DMS53 treated with DMSO at 0.1 percent for 48 hours (cell line): ENCODE data around the gene POLR2B.
"Not testable (repeated sequence)": the region's sequence is repeated elsewhere in the genome, so short reads cannot be mapped to it uniquely, and the experiment has no call there.

ENCODE experiments used
- DNase-seq: peaks from one replicate; lab custom pipeline; 2025; ENCODE audit not compliant: unreplicated experiment; lab: John Stamatoyannopoulos, UW

The POLR2B gene

DNA sequence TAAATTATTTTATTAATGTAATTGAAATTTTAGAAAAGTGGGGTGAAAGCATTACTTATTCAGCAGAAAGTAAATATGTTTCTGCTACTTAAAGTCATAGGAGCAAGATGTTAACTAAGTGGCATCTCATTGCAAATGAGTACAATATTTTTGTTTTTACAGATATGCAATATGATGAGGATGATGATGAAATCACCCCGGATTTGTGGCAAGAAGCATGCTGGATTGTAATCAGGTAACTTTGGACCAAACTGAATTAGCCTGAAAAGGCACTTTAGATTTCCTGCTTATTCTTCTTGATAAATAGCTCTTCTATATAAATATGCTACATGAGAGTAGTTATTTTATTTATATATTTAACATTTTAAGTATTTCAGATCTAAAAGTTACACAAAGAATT, 7.5 kb downstream of the POLR2B start:
- no peak for DNase-seq

DNA sequence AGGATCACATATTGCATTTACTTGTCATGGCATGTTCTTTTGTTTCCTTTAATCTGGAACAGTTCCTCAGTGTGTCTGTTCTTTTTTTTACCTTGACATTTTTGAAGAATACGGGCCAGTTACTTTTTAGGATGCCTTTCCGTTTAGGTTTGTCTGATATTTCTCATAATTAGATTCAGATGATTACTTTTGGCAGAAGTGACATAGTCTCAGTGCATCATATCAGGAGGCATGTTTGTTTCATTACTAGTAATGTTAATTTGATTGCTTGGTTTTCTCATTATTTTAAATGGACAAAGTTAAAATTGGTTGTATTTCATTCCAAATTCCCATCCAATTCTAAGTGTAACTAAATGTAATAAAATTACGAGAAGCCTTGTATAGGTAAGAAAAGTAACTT, 8.3 kb downstream of the POLR2B start:
- DNase-seq, result no peak

DNA sequence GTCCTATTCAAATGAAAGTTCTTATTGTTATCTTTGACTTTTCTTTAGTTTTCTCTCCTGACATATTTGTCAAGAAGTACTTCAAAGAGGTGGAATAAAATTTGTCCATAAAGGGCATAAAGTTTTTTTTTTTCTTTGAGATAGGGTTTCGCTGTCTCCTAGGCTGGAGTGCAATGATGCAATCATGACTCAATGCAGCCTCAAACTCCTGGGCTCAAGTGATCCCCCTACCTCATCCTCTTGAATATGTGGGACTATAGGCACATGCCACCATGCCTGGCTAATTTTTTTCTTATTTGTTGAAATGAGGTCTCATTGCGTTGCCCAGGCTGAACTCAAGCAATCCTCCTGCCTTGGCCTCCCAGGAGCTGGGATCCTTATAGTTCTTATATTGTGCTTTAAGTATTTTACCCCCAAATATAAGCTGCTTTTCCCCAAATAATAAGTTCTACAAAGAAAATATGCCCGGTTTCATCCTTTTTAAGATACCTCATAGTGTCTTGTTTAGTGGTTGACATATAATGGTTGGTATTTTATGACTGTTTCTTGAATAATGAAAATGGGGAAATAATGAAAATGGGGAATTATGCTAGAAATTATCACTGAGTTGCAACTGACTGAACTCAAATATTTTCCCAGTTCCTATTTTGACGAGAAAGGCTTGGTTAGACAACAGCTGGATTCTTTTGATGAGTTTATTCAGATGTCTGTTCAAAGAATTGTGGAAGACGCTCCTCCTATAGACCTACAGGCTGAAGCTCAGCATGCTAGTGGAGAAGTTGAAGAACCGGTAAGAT, 11.6 kb downstream of the POLR2B start:
- no peak for DNase-seq

DNA sequence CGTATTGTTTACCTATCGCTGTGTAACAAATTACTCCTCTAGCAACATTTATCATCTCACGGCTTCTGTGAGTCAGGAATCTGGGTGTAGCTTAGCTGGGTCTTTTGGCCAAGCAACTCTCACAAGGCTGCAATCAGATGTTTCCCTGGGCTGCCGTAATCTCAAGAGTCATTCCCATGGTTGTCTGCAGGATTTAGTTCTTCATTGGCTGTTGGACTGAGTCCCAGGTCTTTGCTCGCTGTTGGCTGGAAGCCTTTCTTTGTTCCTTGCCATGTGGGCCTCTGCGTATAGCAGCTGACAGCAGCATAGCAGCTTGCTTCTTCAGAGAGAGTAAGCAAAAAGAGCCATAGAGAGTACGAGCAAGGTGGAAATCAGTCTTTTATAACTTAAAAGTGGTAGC, 16.8 kb downstream of the POLR2B start:
- no peak for DNase-seq

DNA sequence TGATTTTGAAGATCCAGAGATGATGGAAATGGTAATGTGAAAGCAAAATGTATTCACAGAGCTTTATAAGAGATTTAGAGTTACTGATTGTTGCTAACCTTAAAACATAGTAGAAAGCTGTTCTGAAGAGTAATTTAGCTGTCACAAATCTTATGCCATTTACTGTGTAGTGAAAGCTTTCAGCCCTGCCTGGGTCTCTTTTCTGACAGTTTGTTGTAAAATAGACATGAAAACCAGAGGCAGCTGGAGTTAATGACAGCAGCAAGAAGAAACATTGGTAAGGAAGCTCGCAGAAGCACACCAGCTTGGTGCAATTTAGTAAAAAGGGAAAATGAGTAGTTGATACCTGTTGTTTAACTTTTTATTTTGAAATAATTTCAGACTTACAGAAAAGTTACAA, 21.1 kb downstream of the POLR2B start:
- no peak for DNase-seq

DNA sequence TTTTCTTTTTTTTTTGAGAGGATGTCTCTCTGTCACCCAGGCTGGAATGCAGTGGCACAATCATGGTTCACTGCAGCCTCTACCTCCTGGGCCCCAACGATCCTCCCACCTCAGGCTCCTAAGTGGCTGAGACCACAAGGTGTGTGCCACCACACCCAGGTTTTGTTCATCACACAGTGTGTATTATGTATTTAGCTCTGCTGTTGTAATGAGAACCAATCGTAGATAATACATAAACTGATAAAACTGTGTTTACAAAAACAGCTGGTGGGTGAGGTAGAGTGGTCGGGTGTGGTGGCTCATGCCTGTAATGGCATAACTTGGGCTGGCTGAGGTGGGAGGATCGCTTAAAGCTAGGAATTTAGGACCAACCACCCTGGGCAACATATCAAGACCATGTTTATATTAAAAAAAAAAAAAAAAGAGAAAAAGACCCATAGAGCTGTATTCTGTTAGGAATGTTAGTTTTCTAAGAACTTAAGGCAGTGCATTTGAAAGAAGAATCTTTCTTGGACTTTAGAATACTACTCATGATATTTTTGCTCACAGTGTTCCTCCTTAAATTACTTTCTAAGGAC, 34.9 kb downstream of the POLR2B start:
- no peak for DNase-seq

DNA sequence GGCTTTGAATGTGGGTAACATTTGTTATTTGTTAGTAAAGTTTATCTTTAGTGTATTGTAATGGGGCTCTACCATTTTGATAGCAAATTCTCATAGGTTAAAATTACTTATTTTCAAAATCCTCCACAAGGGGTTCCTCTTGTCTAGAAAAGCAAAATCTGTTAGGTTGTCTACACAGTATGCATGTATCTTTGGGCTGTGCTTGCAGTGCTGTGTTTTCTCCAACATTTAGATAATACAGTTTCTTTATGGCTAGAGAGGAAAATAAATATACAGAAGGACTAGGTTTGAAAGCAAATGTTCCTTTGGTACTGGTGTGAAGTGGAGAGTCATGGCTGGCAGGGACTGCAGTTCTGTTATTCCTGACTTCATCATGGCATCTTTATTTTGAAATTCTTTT, 40.3 kb downstream of the POLR2B start:
- no peak for DNase-seq

DNA sequence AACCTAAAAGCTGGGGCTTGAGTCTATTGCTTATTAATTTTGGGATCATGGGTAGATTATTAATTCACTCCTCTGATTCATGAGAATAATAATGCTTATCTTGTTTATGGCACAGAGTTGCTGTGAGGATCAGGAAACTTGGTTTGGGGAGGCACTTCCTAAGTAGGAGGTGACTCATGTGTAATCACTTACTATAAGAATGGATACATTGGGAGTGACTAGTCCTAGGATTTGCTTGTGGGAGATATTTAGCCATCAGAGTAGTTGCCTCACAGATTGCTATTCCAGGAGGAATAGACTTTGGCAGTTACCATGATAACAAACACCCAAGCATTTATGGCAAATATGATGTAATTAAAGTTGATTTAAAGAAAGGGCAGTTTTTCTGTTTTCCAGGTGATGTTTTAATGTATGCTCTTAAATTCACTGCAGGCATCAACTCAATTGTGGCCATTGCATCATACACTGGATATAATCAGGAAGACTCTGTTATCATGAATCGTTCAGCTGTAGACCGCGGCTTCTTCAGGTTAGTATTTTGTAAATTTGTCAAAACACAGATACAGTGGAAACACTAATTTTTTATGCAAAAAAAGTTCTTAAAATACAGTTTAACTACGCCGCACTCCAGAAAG, 41.9 kb downstream of the POLR2B start:
- DNase-seq, result no peak

DNA sequence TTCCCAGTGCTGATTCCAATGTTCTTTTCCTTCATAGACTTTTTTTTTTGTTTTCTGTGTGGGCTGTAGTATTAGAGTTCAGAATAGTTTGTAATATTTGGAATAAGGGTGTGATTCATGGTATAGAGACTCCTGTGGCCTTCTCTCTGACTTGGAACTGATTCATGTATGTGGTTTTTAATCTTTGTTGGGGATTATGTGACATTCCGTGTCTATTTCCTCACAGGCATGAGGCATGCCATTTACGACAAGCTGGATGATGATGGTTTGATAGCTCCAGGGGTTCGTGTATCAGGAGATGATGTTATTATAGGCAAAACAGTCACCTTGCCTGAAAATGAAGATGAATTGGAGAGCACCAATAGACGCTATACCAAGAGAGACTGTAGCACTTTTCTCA, 44.4 kb downstream of the POLR2B start:
- DNase-seq, result no peak

DNA sequence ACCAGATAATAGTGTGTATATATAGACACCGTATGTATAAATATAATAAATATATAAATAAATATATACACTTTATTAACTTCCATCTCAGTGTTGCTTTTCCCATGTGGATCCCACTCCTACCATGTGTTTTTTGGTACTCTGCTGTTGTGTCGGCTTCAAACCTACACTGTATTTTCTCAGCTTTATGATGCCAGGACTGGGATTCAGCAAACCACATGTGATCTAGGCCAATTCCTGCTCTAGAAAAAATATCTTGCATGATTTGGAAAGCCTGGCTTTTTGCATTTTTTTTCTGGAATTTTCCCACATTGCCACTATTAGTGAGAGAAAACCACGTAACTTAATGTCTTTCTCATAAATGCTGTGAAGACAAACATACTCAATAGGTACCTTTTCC, 55.8 kb downstream of the POLR2B start:
- DNase-seq, result no peak

DNA sequence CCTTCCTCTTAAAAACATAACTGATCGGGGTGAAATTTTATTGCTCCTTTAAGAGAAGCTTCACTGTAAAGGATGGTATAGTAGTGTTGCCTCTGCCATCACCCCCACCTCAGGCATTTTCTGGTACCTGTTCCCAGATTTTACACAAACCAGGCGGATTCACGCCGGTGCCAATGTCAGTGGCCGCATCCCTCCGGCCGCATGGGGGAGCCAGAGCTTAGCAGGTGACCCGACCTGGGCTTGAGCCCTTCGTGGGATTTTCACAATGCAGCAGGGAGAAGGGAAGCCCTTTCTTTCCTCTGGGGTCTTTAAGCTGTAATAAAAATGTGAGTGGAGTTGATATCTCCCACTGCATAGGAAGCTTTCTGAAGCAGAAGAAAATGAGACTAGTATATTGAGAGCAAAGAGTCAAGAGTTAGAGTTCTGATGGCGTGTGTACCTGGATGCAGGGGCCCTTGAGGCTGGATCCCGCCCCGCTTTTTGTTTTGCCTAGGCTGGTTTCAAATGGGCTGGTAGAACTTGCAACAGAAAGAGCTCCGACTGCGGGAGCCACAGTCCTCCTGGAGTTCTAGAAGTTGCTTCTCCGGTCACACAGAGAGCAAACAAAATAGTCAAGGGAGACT, 59.4 kb downstream of the POLR2B start:
- no peak for DNase-seq

DNA sequence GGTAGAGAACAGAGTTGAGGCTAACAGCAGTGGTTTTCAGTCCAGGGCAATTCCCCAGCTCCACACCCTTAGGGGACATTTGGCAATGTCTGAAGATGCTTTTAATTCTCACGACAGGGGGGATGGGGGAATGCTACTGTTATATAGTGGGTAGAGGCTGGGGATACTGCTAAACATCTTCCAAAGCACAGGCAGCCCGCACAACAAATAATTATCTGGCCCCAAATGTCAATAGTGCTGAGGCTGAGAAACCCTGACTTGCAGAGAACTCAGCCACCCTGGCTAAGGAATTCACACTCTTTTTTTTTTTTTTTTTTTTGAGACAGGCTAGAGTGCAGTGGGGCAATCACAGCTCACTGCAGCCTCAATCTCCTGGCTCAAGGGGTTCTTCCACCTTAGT, 60.6 kb downstream of the POLR2B start:
- DNase-seq, result no peak

DNA sequence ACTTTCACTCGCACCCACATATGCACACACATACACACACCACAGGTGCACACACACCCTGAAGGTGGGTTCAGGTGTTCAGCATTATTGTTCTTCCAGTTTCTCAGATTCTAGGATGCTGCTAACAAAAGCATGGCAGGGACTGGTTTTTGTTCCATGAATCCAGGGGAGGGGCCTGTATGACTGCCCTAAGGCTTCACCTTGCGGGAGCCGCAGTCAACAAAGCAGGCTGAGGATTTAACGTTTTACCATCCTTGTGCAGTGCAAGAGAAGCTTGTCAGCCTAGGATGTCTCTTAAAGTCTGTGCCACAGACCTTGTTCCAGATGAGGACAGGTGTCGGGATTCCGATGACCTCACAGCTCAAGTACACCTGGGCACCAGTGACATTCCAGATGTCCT, 61.8 kb downstream of the POLR2B start:
- no peak for DNase-seq

DNA sequence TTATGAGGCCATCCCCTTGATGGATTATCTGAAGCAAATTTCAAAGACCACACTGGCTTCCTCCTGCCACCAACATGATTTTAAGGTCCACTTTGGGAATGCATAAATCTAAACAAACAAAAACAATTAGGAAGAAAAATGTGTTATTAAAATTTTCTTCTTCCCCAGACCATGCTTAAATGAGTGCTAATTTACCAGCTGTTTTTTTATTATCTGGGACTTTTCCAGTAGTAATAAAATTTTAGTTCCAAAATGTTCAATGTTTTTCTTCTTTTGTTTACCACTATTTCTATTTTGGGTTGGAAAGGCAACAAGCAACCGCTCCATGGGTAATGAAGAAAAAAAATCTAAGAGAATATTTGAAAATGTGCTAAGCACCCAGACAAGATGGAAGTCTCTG, 62.3 kb downstream of the POLR2B start:
- DNase-seq, result no peak

DNA sequence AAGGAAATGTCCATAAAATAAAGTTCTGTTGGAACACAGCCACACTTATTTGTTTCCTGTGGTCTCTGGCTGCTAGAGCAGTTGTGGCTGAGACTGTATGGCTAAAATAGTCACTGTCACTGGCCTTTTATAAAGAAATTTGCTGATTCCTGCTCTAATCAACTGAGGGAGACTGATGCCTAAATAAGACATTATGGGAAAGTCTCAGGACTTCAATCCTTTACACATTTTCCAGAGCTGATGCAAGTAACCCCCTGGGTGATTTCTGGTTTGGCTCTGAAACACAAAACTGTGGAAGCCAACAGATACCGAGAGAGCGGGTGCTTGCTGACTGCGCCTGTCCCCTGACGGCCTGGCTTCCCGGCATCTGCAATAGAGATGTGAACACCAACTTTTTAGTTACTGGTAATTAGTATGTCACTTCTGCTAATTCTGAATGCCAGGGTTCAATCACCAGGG, 64.0 kb downstream of the POLR2B start:
- DNase-seq, result no peak

DNA sequence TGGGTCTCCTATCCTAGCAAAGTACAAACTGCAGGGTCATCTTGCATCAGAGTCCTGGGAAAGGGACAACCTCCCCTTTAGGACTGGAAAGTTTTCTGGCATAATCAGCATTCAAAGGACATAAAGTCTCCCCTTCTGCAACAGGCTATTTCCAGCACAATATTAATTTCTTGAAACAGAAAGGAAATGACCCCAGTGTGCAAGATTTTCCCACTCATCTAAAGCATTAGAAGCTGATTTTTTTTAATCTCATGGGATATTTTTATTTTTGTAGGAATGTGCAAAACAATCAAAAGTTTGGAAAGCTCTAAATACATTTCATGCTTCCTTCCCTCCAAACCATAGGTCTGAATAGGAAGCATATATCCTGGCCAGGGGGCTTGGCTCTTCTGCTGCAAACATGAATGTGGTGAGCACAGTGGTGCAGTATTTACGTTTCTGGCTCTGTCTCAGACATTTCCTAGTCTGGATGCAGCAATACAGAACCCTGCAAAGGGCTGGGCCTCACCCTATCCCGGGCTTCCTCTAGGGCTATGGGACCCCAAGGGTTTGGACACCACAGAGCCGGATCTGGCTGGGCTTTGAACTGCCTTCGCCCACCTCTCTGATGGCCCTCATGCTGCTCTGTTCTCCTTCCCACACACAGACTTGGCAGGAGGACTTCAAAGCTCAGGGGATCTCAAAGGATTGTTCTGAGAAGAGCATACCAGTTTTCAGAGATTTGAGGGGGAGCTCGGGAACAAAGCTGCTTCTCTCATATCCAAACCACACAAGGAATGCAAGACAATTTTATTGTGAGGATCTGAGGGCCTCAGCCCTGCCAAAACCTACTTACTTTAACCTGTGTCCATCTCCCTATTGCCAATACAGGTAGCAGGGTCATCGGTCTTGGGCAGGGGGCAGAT, 64.9 kb downstream of the POLR2B start:
- no peak for DNase-seq

DNA sequence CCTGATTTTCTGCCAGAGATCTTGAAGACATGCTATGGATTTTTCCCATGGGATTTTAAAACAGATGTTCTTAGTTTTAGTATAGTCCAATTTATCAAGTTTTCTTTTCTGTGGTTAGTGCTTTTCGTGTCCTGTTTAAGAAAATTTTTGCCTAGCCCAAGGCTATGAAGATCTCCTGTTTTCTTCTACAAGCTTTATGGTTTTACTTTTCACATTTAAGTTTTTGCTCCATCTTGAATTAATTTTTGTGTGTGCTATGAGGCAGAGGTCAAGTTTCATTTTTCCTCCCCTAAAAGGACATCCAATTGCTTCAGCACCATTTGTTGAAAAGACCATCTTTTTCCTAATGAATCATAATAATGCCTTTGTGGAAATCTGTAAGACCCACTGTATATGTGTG, 65.6 kb downstream of the POLR2B start:
- DNase-seq, result no peak

DNA sequence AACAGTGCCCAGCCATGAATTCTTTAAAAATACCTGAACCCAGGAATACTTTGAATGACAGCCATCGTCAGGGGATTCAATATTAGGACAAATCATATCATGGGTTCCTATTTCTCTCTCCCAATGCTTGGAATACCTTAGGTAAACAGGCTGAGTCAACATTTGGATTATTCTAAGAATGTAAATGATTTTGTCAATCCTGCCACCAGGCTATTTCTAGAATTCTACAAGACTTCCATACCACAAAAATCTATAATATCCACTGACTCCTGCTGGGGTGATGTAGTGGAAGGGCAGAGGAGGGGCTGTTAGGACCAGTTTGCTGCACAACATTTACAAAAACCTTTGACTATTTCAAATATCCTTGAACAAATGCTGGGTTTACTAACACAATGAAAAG, 66.3 kb downstream of the POLR2B start:
- DNase-seq, result no peak

DNA sequence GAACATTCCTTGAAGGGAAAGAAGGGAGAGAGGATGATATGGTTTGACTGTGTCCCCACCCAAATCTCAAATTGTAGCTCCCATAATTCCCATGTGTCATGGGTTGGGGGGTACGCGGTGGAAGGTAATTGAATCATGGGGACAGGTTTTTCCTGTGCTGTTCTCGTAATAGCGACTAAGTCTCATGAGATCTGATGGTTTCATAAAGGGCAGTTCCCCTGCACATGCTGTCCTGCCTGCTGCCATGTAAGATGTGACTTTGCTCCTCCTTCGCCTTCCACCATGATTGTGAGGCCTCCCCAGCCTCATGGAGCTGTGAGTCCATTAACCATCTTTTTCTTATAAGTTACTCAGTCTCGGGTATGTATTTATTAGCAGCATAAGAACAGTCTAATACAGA, 68.3 kb downstream of the POLR2B start:
- DNase-seq, result not testable (repeated sequence)

DNA sequence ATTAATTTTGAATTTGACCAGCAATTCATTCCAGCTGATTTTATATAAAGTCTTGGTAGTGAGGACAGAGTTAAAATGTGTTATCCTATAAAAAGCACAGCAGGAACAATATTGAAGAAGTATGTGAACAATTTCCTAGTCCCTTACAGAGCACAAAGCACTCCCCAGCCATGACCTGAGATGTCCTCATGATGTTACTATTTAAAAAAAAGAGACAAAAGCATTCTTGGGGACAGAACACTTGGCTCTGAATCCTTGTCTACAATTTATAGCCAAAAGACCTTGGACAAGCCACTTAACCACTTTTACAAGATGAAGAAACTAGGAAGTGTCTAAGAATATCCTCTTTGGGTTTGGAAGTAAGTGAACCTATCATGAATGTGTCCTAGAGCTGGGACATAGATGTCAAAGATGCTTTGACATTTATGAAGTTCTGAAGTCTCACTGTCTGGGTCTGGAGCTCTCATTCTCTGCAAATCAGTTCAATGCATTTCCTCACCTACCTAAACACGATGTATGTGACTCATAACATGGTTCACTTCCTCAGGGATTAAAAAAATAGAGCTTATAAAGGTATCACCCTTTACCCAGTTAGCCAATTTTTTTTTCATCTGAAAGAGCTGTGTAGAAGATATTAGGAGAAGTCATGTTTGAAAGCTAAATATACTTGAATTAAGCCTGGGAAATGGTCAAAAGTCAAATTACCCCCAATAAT, 70.1 kb downstream of the POLR2B start:
- DNase-seq, result no peak
